GM21447 (cell line): Measurements from ENCODE around the gene GLTP.
"Not testable (repeated sequence)": the region's sequence is repeated elsewhere in the genome, so short reads cannot be mapped to it uniquely, and the experiment has no call there.

ENCODE experiments used
- ATAC-seq: cut with Tn5 transposase; IDR thresholded peaks from one replicate; pipeline ENCODE4 v1.9.1; 2021; ENCODE audit not compliant: unreplicated experiment

GLTP gene

GRCh38 chr12:109905301-109905700 lies 25.0 kb upstream of the GLTP start:
- no peak for ATAC-seq

- ATAC-seq: no peak
Observed at GRCh38 chr12:109902891-109903418, 22.6 kb upstream of the GLTP start.

- ATAC-seq: no peak
Observed at GRCh38 chr12:109900752-109901580, 20.6 kb upstream of the GLTP start.

GRCh38 chr12:109899783-109900751 lies 19.7 kb upstream of the GLTP start, which contains the start of gene TCHP:
TSS of gene TCHP (plus strand) at chr12:109900274. CDS start at chr12:109903027, 2,753 bp downstream.
- ATAC-seq: peak; percentile 79

- not testable (repeated sequence) for ATAC-seq
Observed at GRCh38 chr12:109899345-109899744, 19.0 kb upstream of the GLTP start.

- no peak for ATAC-seq
Observed at GRCh38 chr12:109897029-109897428, 16.7 kb upstream of the GLTP start.

GRCh38 chr12:109896188-109896587 lies 15.8 kb upstream of the GLTP start:
- ATAC-seq: no peak

- no peak for ATAC-seq
Observed at GRCh38 chr12:109894939-109895338, 14.6 kb upstream of the GLTP start.

GRCh38 chr12:109893261-109893995 lies 13.1 kb upstream of the GLTP start:
- ATAC-seq: peak; percentile 2

GRCh38 chr12:109892748-109893147 lies 12.4 kb upstream of the GLTP start:
- peak; percentile 63 for ATAC-seq

GRCh38 chr12:109892165-109892715 lies 11.9 kb upstream of the GLTP start:
- ATAC-seq: no peak

GRCh38 chr12:109891731-109892130 lies 11.4 kb upstream of the GLTP start:
- not testable (repeated sequence) for ATAC-seq

- no peak for ATAC-seq
Observed at GRCh38 chr12:109890620-109891170, 10.4 kb upstream of the GLTP start.

GRCh38 chr12:109888179-109889020 lies 8.1 kb upstream of the GLTP start:
- ATAC-seq: peak; percentile 37

GRCh38 chr12:109885616-109886015 lies 5.3 kb upstream of the GLTP start:
- no peak for ATAC-seq

GRCh38 chr12:109883461-109883860 lies 3.1 kb upstream of the GLTP start:
- ATAC-seq: no peak

GRCh38 chr12:109881752-109882151 lies 1.4 kb upstream of the GLTP start:
- no peak for ATAC-seq

GRCh38 chr12:109880938-109881337 lies 597 bp upstream of the GLTP start:
- ATAC-seq: no peak

GRCh38 chr12:109879351-109880042 lies 844 bp downstream of the GLTP start:
- ATAC-seq: no peak
